ENCODE results near the gene CCN6.

CCN6 gene

GRCh38 chr6:112015725-112016124 lies 38.2 kb upstream of the CCN6 start:
- no peak for DNase-seq (ENCODE audit: insufficient read length, low spot score)
- TF ChIP-seq SPI1 (IDR thresholded peaks at IDR 0.05; ENCODE audit: low read depth, low read length) = no peak
- no peak for TF ChIP-seq POLR2A (IDR thresholded peaks at IDR 0.05; ENCODE audit: low read depth, low read length)
- TF ChIP-seq POU2F2 (IDR thresholded peaks at IDR 0.05; ENCODE audit: low read depth, low read length) = no peak
- TF ChIP-seq PAX5 (IDR thresholded peaks at IDR 0.05; ENCODE audit: insufficient read depth, low read length, severe bottlenecking) = no peak
- TF ChIP-seq POLR2AphosphoS5 (IDR thresholded peaks at IDR 0.05; ENCODE audit: low read depth, low read length) = no peak
- no peak for TF ChIP-seq TAF1 (IDR thresholded peaks at IDR 0.05; ENCODE audit: low read depth, low read length)
- FAIRE-seq = no peak

- TF ChIP-seq POLR2AphosphoS5 (IDR thresholded peaks at IDR 0.05; ENCODE audit: low read depth, low read length) (no peak), POU2F2 (IDR thresholded peaks at IDR 0.05; ENCODE audit: low read depth, low read length) (no peak), SPI1 (IDR thresholded peaks at IDR 0.05; ENCODE audit: low read depth, low read length) (no peak), TAF1 (IDR thresholded peaks at IDR 0.05; ENCODE audit: low read depth, low read length) (peak; percentile 35; the same call in 1 of the 2 replicates), PAX5 (IDR thresholded peaks at IDR 0.05; ENCODE audit: insufficient read depth, low read length, severe bottlenecking) (no peak), POLR2A (IDR thresholded peaks at IDR 0.05; ENCODE audit: low read depth, low read length) (no peak)
- DNase-seq (ENCODE audit: insufficient read length, low spot score) (no peak), FAIRE-seq (no peak)
Measured at GRCh38 chr6:112016320-112016719, 37.6 kb upstream of the CCN6 start.

GRCh38 chr6:112017169-112017568 lies 36.7 kb upstream of the CCN6 start:
- TF ChIP-seq POLR2A (IDR thresholded peaks at IDR 0.05; ENCODE audit: low read depth, low read length) = no peak
- no peak for TF ChIP-seq PAX5 (IDR thresholded peaks at IDR 0.05; ENCODE audit: insufficient read depth, low read length, severe bottlenecking)
- TF ChIP-seq POLR2AphosphoS5 (IDR thresholded peaks at IDR 0.05; ENCODE audit: low read depth, low read length) = no peak
- no peak for TF ChIP-seq POU2F2 (IDR thresholded peaks at IDR 0.05; ENCODE audit: low read depth, low read length)
- no peak for TF ChIP-seq SPI1 (IDR thresholded peaks at IDR 0.05; ENCODE audit: low read depth, low read length)
- TF ChIP-seq TAF1 (IDR thresholded peaks at IDR 0.05; ENCODE audit: low read depth, low read length) = no peak
- DNase-seq (ENCODE audit: insufficient read length, low spot score) (no peak), FAIRE-seq (no peak)

- peak; percentile 51 for FAIRE-seq
- TF ChIP-seq PAX5 (IDR thresholded peaks at IDR 0.05; ENCODE audit: insufficient read depth, low read length, severe bottlenecking) (no peak), POLR2AphosphoS5 (IDR thresholded peaks at IDR 0.05; ENCODE audit: low read depth, low read length) (no peak), POLR2A (IDR thresholded peaks at IDR 0.05; ENCODE audit: low read depth, low read length) (no peak), TAF1 (IDR thresholded peaks at IDR 0.05; ENCODE audit: low read depth, low read length) (no peak), POU2F2 (IDR thresholded peaks at IDR 0.05; ENCODE audit: low read depth, low read length) (no peak)
Measured at GRCh38 chr6:112017760-112018537, 36.0 kb upstream of the CCN6 start.

GRCh38 chr6:112018619-112019416 lies 35.1 kb upstream of the CCN6 start:
- TF ChIP-seq SPI1 (IDR thresholded peaks at IDR 0.05; ENCODE audit: low read depth, low read length) (no peak), POU2F2 (IDR thresholded peaks at IDR 0.05; ENCODE audit: low read depth, low read length) (no peak), POLR2AphosphoS5 (IDR thresholded peaks at IDR 0.05; ENCODE audit: low read depth, low read length) (no peak), POLR2A (IDR thresholded peaks at IDR 0.05; ENCODE audit: low read depth, low read length) (no peak), TAF1 (IDR thresholded peaks at IDR 0.05; ENCODE audit: low read depth, low read length) (no peak), PAX5 (IDR thresholded peaks at IDR 0.05; ENCODE audit: insufficient read depth, low read length, severe bottlenecking) (no peak)
- no peak for FAIRE-seq

More at GRCh38 chr6:112017760-112018537, 36.0 kb upstream of the CCN6 start:
- no peak for DNase-seq (ENCODE audit: insufficient read length, low spot score)

DNA sequence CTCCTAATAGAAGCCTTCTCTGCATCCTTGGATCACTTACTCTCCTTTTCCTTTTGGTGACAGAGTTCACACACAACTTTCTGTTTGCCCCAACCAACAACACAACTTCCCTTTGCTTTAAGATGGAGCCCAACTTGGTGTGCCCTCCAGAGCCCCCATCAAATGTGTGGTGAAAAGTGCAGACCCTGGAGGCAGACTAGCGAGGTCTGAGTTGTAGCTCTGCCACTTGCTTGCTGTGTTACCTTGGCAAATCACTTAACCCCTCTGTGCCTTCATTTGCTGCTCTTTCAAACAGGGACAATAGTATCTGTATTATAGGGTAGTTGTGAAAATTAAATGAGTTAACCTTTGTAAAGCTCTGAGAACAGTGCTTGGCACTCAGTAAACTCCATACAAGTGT lies 34.3 kb upstream of the CCN6 start:
- TF ChIP-seq POLR2AphosphoS5 (IDR thresholded peaks at IDR 0.05; ENCODE audit: low read depth, low read length) (no peak), TAF1 (IDR thresholded peaks at IDR 0.05; ENCODE audit: low read depth, low read length) (no peak), POLR2A (IDR thresholded peaks at IDR 0.05; ENCODE audit: low read depth, low read length) (no peak), PAX5 (IDR thresholded peaks at IDR 0.05; ENCODE audit: insufficient read depth, low read length, severe bottlenecking) (no peak), SPI1 (IDR thresholded peaks at IDR 0.05; ENCODE audit: low read depth, low read length) (no peak), POU2F2 (IDR thresholded peaks at IDR 0.05; ENCODE audit: low read depth, low read length) (no peak)
- DNase-seq (ENCODE audit: insufficient read length, low spot score) (no peak), FAIRE-seq (no peak)

More at GRCh38 chr6:112018619-112019416, 35.1 kb upstream of the CCN6 start:
- DNase-seq (ENCODE audit: insufficient read length, low spot score) = no peak

- no peak for DNase-seq (ENCODE audit: insufficient read length, low spot score)
- TF ChIP-seq PAX5 (IDR thresholded peaks at IDR 0.05; ENCODE audit: insufficient read depth, low read length, severe bottlenecking) (no peak), POLR2AphosphoS5 (IDR thresholded peaks at IDR 0.05; ENCODE audit: low read depth, low read length) (no peak), SPI1 (IDR thresholded peaks at IDR 0.05; ENCODE audit: low read depth, low read length) (no peak), TAF1 (IDR thresholded peaks at IDR 0.05; ENCODE audit: low read depth, low read length) (no peak), POLR2A (IDR thresholded peaks at IDR 0.05; ENCODE audit: low read depth, low read length) (no peak), POU2F2 (IDR thresholded peaks at IDR 0.05; ENCODE audit: low read depth, low read length) (no peak)
- FAIRE-seq = no peak
Measured at GRCh38 chr6:112021691-112022310, 32.1 kb upstream of the CCN6 start.

DNA sequence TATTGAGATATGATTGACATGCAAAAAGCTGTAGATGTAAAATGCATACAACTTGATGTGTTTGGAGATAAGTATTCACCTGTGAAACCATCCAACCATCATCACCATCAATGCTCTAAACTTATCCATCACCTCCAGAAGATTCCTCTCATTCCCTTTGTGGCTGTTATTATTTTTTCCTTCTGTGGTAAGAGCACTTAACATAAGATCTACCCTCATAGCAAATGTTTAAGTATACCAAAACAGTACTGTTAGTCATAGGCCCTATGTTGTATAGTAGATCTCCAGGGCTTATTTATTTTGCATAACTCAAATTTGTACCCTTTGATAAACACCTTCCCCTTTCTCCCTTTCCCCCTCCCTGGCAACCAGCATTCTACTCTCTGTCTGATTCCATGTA lies 31.2 kb upstream of the CCN6 start:
- FAIRE-seq (no peak), DNase-seq (ENCODE audit: insufficient read length, low spot score) (no peak)
- TF ChIP-seq PAX5 (IDR thresholded peaks at IDR 0.05; ENCODE audit: insufficient read depth, low read length, severe bottlenecking) (no peak), POLR2AphosphoS5 (IDR thresholded peaks at IDR 0.05; ENCODE audit: low read depth, low read length) (no peak), POLR2A (IDR thresholded peaks at IDR 0.05; ENCODE audit: low read depth, low read length) (no peak), POU2F2 (IDR thresholded peaks at IDR 0.05; ENCODE audit: low read depth, low read length) (no peak), TAF1 (IDR thresholded peaks at IDR 0.05; ENCODE audit: low read depth, low read length) (no peak)

DNA sequence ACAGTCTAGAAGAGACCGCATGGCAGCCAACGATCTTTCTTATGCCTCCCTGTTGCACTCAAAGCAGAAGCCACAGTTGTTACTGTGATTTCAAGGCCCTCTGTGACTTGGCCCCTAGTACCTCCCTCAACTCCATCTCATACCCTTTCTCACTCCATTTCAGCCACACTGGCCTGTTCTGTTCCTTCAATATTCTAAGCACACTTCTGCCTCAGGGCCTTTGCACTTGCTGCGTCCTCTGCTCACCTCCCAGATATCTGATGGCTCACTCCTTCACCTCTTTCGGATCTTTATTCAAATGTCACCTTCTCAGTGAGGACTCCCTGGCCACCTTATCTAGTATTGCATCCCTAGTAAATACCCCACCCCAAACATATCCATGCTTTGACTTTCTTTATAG lies 29.4 kb upstream of the CCN6 start:
- DNase-seq (ENCODE audit: insufficient read length, low spot score) = no peak

More for the DNA sequence above, 29.4 kb upstream of the CCN6 start:
- FAIRE-seq = no peak
- TF ChIP-seq SPI1 (IDR thresholded peaks at IDR 0.05; ENCODE audit: low read depth, low read length) (no peak), POLR2A (IDR thresholded peaks at IDR 0.05; ENCODE audit: low read depth, low read length) (no peak), PAX5 (IDR thresholded peaks at IDR 0.05; ENCODE audit: insufficient read depth, low read length, severe bottlenecking) (no peak)

Data from GM12891 (cell line).